SK-N-SH treated with all-trans-retinoic acid at 6 μM for 48 hours (cell line): ENCODE results near the gene PIK3CD.

Source experiments
- ATAC-seq: fragments of 200-7000 bp; cut with Tn5 transposase; 3 replicates; pipeline ENCODE4 v1.9.1; 2020; ENCODE audit warnings: mild to moderate bottlenecking, moderate library complexity
- ARNTL ChIP-seq: fragments of 450-650 bp; formaldehyde crosslinking; IDR thresholded peaks from 2 replicates; pipeline ENCODE4 v1.5.0; 2020; ENCODE audit warnings: low read depth, mild to moderate bottlenecking, moderate library complexity, borderline replicate concordance
- BACH2 ChIP-seq: fragments of 250-450 bp; sonication (Bioruptor Pico); IDR thresholded peaks from 2 replicates; pipeline ENCODE4 v1.9.0; 2021; ENCODE audit warnings: mild to moderate bottlenecking, borderline replicate concordance
- CSDC2 ChIP-seq: fragments of 250-450 bp; sonication (Bioruptor Pico); IDR thresholded peaks from 2 replicates; pipeline ENCODE4 v1.5.0; 2020; ENCODE audit warnings: mild to moderate bottlenecking, moderate library complexity
- ESRRG ChIP-seq: fragments of 250-450 bp; sonication (Bioruptor Pico); IDR thresholded peaks from 2 replicates; pipeline ENCODE4 v1.6.1; 2021; ENCODE audit warnings: mild to moderate bottlenecking
- GLIS3 ChIP-seq: fragments of 250-450 bp; sonication (Bioruptor Pico); IDR thresholded peaks from 2 replicates; pipeline ENCODE4 v1.5.0; 2020; ENCODE audit warnings: mild to moderate bottlenecking, moderate library complexity
- ISL1 ChIP-seq: fragments of 250-450 bp; sonication (Bioruptor Pico); IDR thresholded peaks from 2 replicates; pipeline ENCODE4 v2.1.2; 2022; ENCODE audit warnings: mild to moderate bottlenecking, moderate library complexity
- OSR1 ChIP-seq: fragments of 250-450 bp; sonication (Bioruptor Pico); IDR thresholded peaks from 2 replicates; pipeline ENCODE4 v1.8.0; 2022; ENCODE audit warnings: moderate library complexity, mild to moderate bottlenecking, inconsistent platforms
- PPARA ChIP-seq: fragments of 250-450 bp; sonication (Bioruptor Pico); IDR thresholded peaks from 2 replicates; pipeline ENCODE4 v1.5.0; 2020; ENCODE audit warnings: mild to moderate bottlenecking, borderline replicate concordance
- TCF4 ChIP-seq: fragments of 250-450 bp; sonication (Bioruptor Pico); IDR thresholded peaks from 2 replicates; pipeline ENCODE4 v1.8.0; 2021; ENCODE audit warnings: mild to moderate bottlenecking, moderate library complexity, borderline replicate concordance
- TOX ChIP-seq: fragments of 250-450 bp; sonication (Bioruptor Pico); IDR thresholded peaks from 2 replicates; pipeline ENCODE4 v1.8.0; 2021; ENCODE audit warnings: mild to moderate bottlenecking, moderate library complexity, borderline replicate concordance
- ZC3H10 ChIP-seq: fragments of 250-450 bp; sonication (Bioruptor Pico); IDR thresholded peaks from 2 replicates; pipeline ENCODE4 v1.5.1; 2021; ENCODE audit warnings: mild to moderate bottlenecking, moderate library complexity
- ZFP3 ChIP-seq: fragments of 250-450 bp; sonication (Bioruptor Pico); IDR thresholded peaks from 2 replicates; pipeline ENCODE4 v1.5.0; 2020; ENCODE audit warnings: mild to moderate bottlenecking, moderate library complexity
- ZFP30 ChIP-seq: fragments of 450-650 bp; formaldehyde crosslinking; IDR thresholded peaks from 2 replicates; pipeline ENCODE4 v1.5.0; 2022; ENCODE audit warnings: mild to moderate bottlenecking, moderate library complexity
- ZNF565 ChIP-seq: fragments of 450-650 bp; formaldehyde crosslinking; conservative IDR thresholded peaks from 2 replicates; pipeline ENCODE4 v1.5.0; 2020; ENCODE audit warnings: low read depth, mild to moderate bottlenecking, moderate library complexity
- ZNF70 ChIP-seq: fragments of 450-650 bp; formaldehyde crosslinking; IDR thresholded peaks from 2 replicates; pipeline ENCODE4 v1.5.0; 2020; ENCODE audit warnings: mild to moderate bottlenecking, moderate library complexity
- TF ChIP-seq, protein P1 (sequence below): fragments of 250-450 bp; sonication (Bioruptor Pico); IDR thresholded peaks from 2 replicates; pipeline ENCODE4 v1.5.1; 2020; ENCODE audit warnings: low read depth, mild to moderate bottlenecking, moderate library complexity
- TF ChIP-seq, protein P2 (sequence below): fragments of 250-450 bp; sonication (Bioruptor Pico); IDR thresholded peaks from 2 replicates; pipeline ENCODE4 v1.8.0; 2020; ENCODE audit warnings: mild to moderate bottlenecking, moderate library complexity, borderline replicate concordance
- TF ChIP-seq, protein P3 (sequence below): fragments of 250-450 bp; sonication (Bioruptor Pico); IDR thresholded peaks from 2 replicates; pipeline ENCODE4 v1.5.1; 2021; ENCODE audit warnings: mild to moderate bottlenecking, moderate library complexity
- TF ChIP-seq, protein P4 (sequence below): fragments of 250-450 bp; sonication (Bioruptor Pico); IDR thresholded peaks from 2 replicates; pipeline ENCODE4 v1.8.0; 2021; ENCODE audit warnings: low read depth, mild to moderate bottlenecking, moderate library complexity, borderline replicate concordance
- TF ChIP-seq, protein P5 (sequence below): fragments of 250-450 bp; sonication (Bioruptor Pico); IDR thresholded peaks from 2 replicates; pipeline ENCODE4 v1.5.0; 2020; ENCODE audit warnings: mild to moderate bottlenecking, moderate library complexity

Gene PIK3CD

DNA sequence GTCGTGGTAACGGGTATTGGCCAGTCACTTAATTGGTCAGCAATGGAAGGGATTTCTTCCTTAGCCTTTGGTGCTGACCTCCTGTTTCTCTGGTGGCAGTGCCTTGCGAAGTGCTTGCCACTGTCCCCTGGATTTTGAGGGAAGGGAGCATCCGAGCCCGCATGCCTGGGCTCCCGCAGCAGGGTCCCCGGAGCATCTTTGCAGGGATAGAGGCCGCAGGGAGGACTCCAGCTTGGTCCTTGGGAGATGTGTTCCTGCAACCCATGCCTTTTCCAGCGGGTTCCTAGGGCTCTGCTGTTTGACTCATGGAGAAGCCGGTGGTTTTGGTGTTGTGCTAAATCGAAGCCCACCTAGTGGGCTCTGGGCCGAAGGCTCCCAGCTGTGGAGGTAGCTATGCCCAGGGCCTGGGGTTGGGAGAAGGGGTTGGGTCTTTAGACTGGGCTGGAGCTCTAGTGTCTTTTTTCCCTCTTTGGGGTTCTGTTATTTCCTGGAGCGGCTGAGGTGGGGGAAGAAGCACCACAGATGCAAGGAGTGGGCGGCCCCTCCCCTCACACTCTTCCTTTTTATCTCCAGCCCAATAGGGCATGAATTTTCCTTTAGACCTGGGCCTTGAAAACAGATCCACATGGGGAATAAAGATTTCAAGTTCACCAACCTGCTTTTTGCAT is 39.0 kb downstream of the PIK3CD start:
- TF ChIP-seq ZC3H10 (CRISPR knock-in tag) (no peak), OSR1 (CRISPR knock-in tag) (no peak), TOX (no peak), ARNTL (CRISPR knock-in tag) (no peak), BACH2 (CRISPR knock-in tag) (no peak), ZNF70 (CRISPR knock-in tag) (no peak), ESRRG (CRISPR knock-in tag) (no peak), TCF4 (CRISPR knock-in tag) (no peak), GLIS3 (CRISPR knock-in tag) (no peak), CSDC2 (CRISPR knock-in tag) (no peak), ZFP3 (CRISPR knock-in tag) (no peak), ZNF565 (CRISPR knock-in tag) (no peak), ISL1 (no peak), ZFP30 (CRISPR knock-in tag) (no peak), PPARA (no peak)
- TF ChIP-seq, protein P1, sequence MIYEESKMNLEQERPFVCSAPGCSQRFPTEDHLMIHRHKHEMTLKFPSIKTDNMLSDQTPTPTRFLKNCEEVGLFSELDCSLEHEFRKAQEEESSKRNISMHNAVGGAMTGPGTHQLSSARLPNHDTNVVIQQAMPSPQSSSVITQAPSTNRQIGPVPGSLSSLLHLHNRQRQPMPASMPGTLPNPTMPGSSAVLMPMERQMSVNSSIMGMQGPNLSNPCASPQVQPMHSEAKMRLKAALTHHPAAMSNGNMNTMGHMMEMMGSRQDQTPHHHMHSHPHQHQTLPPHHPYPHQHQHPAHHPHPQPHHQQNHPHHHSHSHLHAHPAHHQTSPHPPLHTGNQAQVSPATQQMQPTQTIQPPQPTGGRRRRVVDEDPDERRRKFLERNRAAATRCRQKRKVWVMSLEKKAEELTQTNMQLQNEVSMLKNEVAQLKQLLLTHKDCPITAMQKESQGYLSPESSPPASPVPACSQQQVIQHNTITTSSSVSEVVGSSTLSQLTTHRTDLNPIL (CRISPR knock-in tag), result no peak
- TF ChIP-seq, protein P2, sequence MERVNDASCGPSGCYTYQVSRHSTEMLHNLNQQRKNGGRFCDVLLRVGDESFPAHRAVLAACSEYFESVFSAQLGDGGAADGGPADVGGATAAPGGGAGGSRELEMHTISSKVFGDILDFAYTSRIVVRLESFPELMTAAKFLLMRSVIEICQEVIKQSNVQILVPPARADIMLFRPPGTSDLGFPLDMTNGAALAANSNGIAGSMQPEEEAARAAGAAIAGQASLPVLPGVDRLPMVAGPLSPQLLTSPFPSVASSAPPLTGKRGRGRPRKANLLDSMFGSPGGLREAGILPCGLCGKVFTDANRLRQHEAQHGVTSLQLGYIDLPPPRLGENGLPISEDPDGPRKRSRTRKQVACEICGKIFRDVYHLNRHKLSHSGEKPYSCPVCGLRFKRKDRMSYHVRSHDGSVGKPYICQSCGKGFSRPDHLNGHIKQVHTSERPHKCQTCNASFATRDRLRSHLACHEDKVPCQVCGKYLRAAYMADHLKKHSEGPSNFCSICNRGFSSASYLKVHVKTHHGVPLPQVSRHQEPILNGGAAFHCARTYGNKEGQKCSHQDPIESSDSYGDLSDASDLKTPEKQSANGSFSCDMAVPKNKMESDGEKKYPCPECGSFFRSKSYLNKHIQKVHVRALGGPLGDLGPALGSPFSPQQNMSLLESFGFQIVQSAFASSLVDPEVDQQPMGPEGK (CRISPR knock-in tag), result no peak
- TF ChIP-seq, protein P3, sequence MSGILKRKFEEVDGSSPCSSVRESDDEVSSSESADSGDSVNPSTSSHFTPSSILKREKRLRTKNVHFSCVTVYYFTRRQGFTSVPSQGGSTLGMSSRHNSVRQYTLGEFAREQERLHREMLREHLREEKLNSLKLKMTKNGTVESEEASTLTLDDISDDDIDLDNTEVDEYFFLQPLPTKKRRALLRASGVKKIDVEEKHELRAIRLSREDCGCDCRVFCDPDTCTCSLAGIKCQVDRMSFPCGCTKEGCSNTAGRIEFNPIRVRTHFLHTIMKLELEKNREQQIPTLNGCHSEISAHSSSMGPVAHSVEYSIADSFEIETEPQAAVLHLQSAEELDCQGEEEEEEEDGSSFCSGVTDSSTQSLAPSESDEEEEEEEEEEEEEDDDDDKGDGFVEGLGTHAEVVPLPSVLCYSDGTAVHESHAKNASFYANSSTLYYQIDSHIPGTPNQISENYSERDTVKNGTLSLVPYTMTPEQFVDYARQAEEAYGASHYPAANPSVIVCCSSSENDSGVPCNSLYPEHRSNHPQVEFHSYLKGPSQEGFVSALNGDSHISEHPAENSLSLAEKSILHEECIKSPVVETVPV, result no peak
- TF ChIP-seq, protein P4, sequence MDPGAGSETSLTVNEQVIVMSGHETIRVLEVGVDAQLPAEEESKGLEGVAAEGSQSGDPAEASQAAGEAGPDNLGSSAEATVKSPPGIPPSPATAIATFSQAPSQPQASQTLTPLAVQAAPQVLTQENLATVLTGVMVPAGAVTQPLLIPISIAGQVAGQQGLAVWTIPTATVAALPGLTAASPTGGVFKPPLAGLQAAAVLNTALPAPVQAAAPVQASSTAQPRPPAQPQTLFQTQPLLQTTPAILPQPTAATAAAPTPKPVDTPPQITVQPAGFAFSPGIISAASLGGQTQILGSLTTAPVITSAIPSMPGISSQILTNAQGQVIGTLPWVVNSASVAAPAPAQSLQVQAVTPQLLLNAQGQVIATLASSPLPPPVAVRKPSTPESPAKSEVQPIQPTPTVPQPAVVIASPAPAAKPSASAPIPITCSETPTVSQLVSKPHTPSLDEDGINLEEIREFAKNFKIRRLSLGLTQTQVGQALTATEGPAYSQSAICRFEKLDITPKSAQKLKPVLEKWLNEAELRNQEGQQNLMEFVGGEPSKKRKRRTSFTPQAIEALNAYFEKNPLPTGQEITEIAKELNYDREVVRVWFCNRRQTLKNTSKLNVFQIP (CRISPR knock-in tag), result no peak
- TF ChIP-seq, protein P5, sequence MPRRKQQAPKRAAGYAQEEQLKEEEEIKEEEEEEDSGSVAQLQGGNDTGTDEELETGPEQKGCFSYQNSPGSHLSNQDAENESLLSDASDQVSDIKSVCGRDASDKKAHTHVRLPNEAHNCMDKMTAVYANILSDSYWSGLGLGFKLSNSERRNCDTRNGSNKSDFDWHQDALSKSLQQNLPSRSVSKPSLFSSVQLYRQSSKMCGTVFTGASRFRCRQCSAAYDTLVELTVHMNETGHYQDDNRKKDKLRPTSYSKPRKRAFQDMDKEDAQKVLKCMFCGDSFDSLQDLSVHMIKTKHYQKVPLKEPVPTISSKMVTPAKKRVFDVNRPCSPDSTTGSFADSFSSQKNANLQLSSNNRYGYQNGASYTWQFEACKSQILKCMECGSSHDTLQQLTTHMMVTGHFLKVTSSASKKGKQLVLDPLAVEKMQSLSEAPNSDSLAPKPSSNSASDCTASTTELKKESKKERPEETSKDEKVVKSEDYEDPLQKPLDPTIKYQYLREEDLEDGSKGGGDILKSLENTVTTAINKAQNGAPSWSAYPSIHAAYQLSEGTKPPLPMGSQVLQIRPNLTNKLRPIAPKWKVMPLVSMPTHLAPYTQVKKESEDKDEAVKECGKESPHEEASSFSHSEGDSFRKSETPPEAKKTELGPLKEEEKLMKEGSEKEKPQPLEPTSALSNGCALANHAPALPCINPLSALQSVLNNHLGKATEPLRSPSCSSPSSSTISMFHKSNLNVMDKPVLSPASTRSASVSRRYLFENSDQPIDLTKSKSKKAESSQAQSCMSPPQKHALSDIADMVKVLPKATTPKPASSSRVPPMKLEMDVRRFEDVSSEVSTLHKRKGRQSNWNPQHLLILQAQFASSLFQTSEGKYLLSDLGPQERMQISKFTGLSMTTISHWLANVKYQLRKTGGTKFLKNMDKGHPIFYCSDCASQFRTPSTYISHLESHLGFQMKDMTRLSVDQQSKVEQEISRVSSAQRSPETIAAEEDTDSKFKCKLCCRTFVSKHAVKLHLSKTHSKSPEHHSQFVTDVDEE (CRISPR knock-in tag), result no peak
- ATAC-seq, result no peak

DNA sequence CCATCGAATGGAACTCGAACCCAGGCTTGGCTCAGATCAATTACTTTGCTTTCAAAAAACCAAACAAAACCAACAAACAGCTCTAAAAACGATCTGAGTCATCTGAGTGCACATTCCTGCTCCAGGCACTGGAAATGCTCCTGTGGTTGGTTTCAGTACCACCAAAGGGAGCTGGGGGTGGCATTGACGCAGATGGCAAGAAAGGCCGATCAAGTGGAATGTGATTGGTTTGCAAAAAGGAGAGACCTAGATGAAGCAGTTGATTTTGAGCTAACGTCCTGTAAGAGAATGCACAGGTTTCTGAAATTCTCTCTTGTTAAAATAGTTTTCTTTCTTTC is 39.5 kb downstream of the PIK3CD start:
- TF ChIP-seq ESRRG (CRISPR knock-in tag) (no peak), OSR1 (CRISPR knock-in tag) (no peak)

DNA sequence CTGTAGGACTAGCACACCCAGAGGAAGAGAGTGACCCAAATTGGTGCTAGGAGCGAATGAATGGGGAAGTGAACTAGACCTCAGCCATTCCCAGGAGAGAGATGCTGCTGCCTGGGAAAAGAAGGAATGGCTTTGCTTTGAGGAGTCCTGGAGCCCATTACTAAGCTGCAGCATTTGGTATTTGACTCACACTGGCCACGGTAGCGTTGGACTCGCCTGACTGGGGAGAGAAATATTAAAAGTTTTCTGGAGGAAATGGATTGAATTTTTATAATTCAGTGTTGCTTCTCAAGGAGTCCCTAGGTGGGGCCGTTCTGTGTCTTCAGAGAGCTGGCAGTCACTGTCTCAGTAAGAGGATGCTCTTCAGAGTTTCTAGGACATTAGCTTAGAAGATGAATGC is 40.2 kb downstream of the PIK3CD start:
- no peak for ATAC-seq
- TF ChIP-seq, protein P3, result no peak
- no peak for TF ChIP-seq ESRRG (CRISPR knock-in tag)
- no peak for TF ChIP-seq ZFP30 (CRISPR knock-in tag)
- no peak for TF ChIP-seq BACH2 (CRISPR knock-in tag)
- TF ChIP-seq ZC3H10 (CRISPR knock-in tag), result no peak
- TF ChIP-seq ZNF565 (CRISPR knock-in tag), result no peak
- no peak for TF ChIP-seq GLIS3 (CRISPR knock-in tag)
- TF ChIP-seq PPARA, result no peak
- no peak for TF ChIP-seq OSR1 (CRISPR knock-in tag)
- no peak for TF ChIP-seq CSDC2 (CRISPR knock-in tag)
- TF ChIP-seq ZNF70 (CRISPR knock-in tag), result no peak

More for the DNA sequence above, 39.5 kb downstream of the PIK3CD start:
- ATAC-seq, result no peak
